BE2C (cell line): ENCODE results near the gene ATRX.
A peak's percentile ranks its signal among the peaks of the same experiment; 100 is the strongest.

Experiments used
- DNase-seq: peaks from one replicate; pipeline ENCODE4 v3.0.0-alpha.2; 2020
- H3K27me3 ChIP-seq: fragments of 250-450 bp; sonication (Bioruptor Pico); 2 replicates; pipeline ENCODE4 v1.5.1; 2020; ENCODE audit warnings: mild to moderate bottlenecking
- H3K36me3 ChIP-seq: fragments of 250-450 bp; sonication (Bioruptor Pico); 2 replicates; pipeline ENCODE4 v1.5.1; 2020; ENCODE audit warnings: mild to moderate bottlenecking
- H3K4me1 ChIP-seq: fragments of 250-450 bp; sonication (Bioruptor Pico); 2 replicates; pipeline ENCODE4 v1.5.1; 2020
- H3K4me3 ChIP-seq: 2 replicates; pipeline ENCODE4 v1.5.1; 2011; ENCODE audit warnings: low read depth, low read length
- H3K9me3 ChIP-seq: fragments of 250-450 bp; sonication (Bioruptor Pico); 2 replicates; pipeline ENCODE4 v1.5.1; 2020
- TF ChIP-seq, protein P1 (sequence below): IDR thresholded peaks from 2 replicates; pipeline ENCODE4 v1.5.1; 2012; ENCODE audit warnings: mild to moderate bottlenecking, low read depth, low read length

ATRX gene

DNA sequence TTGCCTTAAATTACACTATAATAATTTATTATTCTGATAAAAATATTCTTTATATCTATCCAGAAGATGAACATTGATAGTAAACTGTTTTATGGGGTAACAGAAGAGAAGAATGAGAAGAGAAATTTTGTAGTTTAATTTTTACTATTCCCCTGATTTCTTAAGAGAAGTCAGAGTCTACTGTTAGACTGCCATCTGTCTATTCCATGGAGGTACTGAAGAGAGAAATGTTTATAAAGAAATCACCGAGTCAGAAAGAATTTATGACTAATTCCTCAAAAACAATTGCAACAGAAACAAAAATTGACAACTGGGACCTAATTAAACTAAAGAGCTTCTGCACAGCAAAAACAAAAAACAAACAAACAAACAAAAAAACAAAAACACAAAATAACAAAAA, 188.9 kb downstream of the ATRX start:
- Histone ChIP-seq H3K9me3 (no peaks in the 10 kb centered on the region), H3K4me3 (no peak overlapping the region), H3K4me1 (no peaks in the 10 kb centered on the region), H3K36me3 (no peaks in the 10 kb centered on the region), H3K27me3 (no peaks in the 10 kb centered on the region)
- DNase-seq, result no peak
- TF ChIP-seq, protein P1, sequence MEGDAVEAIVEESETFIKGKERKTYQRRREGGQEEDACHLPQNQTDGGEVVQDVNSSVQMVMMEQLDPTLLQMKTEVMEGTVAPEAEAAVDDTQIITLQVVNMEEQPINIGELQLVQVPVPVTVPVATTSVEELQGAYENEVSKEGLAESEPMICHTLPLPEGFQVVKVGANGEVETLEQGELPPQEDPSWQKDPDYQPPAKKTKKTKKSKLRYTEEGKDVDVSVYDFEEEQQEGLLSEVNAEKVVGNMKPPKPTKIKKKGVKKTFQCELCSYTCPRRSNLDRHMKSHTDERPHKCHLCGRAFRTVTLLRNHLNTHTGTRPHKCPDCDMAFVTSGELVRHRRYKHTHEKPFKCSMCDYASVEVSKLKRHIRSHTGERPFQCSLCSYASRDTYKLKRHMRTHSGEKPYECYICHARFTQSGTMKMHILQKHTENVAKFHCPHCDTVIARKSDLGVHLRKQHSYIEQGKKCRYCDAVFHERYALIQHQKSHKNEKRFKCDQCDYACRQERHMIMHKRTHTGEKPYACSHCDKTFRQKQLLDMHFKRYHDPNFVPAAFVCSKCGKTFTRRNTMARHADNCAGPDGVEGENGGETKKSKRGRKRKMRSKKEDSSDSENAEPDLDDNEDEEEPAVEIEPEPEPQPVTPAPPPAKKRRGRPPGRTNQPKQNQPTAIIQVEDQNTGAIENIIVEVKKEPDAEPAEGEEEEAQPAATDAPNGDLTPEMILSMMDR, result peak; percentile 47

DNA sequence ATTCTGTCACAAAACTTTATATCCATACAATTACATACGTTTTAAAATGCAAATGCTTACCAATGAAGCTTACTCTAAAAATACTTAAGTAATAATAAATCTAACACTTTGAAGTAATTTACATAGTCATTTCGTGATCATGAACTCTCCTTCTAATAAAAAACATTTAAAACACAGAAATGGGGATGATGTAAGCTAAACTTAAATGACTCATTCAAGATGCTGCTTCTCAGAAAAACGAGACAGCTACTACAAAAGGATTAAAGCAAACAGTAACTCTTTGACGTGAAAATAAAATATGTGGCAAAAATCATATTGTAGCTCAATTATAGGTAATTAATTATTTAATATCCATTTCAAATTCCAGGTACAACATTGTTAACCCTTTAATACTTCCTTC, 190.2 kb downstream of the ATRX start:
- TF ChIP-seq, protein P1, result no peak
- no peak for DNase-seq
- H3K36me3 ChIP-seq, result no peaks in the 10 kb centered on the region
- H3K27me3 ChIP-seq, result no peaks in the 10 kb centered on the region
- H3K4me3 ChIP-seq, result no peak overlapping the region
- H3K4me1 ChIP-seq, result no peaks in the 10 kb centered on the region
- no peaks in the 10 kb centered on the region for H3K9me3 ChIP-seq

DNA sequence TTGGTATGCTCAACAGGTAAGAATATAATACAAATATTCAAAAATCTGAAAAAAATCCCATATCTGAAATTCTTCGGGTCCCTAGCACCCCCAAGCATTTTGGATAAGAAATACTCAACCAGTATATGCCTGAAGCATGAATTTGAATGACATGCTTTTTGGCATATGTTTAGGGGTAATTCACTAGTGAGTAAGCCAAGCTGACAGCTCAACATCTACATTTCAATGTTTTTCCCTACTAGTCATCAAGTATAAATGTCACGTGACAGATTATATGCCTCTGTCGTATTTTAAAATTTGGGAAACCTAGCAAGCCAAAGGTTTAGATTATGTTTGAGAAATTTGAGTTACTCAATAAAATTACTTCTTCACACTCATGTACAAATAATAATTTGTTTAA, 213.7 kb downstream of the ATRX start:
- Histone ChIP-seq H3K9me3 (no peaks in the 10 kb centered on the region), H3K4me3 (no peak overlapping the region), H3K27me3 (no peaks in the 10 kb centered on the region), H3K4me1 (no peaks in the 10 kb centered on the region), H3K36me3 (no peaks in the 10 kb centered on the region)
- DNase-seq, result no peak
- TF ChIP-seq, protein P1, result no peak

DNA sequence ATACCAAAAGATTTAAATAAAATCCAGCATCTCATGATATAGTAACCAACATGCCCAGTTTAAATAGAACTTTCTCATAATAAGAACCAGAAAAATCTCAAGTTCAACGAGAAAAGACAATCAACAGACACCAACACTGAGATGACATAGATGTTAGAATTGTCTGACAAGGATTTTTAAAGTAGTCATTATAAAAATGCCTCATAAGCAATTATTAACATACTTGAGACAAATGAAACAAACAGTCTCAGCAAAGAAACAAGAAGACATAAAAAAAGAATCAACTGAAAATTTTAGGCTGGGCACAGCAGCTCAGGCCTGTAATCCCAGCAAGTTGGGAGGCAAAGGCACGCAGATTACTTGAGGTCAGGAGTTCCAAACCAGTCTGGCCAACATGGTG, 220.7 kb downstream of the ATRX start:
- H3K9me3 ChIP-seq, result no peaks in the 10 kb centered on the region
- H3K4me1 ChIP-seq, result no peaks in the 10 kb centered on the region
- TF ChIP-seq, protein P1, result no peak
- DNase-seq, result no peak
- H3K27me3 ChIP-seq, result no peaks in the 10 kb centered on the region
- H3K4me3 ChIP-seq, result no peak overlapping the region
- H3K36me3 ChIP-seq, result no peaks in the 10 kb centered on the region

DNA sequence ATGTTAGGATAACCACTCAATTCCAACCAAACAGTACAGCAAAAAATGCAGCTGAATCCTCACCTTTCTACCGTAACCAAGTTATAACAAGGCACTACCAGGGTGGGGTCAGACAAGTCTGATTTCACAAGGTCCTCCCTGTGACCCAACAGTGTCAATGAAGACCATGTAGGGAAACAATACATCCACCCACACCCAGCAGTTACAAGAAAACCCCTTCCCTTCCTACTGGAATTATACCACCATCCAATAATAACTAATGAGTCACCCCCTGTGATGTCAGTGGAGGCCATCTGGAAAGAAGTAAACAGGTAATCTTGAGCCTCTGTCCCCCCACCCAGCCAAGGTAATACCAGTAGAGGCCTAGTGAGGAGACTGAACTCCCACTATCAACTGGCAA, 221.2 kb downstream of the ATRX start:
- H3K36me3 ChIP-seq, result no peaks in the 10 kb centered on the region
- no peak overlapping the region for H3K4me3 ChIP-seq
- no peaks in the 10 kb centered on the region for H3K27me3 ChIP-seq
- DNase-seq, result no peak
- TF ChIP-seq, protein P1, result no peak
- no peaks in the 10 kb centered on the region for H3K9me3 ChIP-seq
- H3K4me1 ChIP-seq, result no peaks in the 10 kb centered on the region

DNA sequence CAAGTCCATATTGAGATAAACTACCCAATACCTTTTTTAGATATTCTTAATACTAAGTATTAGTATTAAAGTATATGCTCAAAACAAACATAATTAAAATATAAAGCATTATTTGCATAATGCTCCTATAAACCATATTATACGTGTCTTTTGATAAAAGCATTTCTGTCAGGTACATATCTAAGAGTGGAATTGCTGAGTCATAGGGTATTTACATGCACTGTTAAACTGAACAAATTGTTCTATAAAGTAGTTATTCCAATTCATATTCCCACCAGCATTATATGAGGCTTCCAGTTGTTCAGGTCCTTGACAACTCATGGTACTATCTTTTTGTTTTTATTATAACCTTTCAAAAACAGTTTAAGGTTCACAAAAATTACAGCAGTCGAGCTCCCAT, 224.6 kb downstream of the ATRX start:
- peaks cover 3% of the 10 kb centered on the region; the same call in 1 of the 2 replicates for H3K36me3 ChIP-seq
- H3K4me1 ChIP-seq, result no peaks in the 10 kb centered on the region
- H3K4me3 ChIP-seq, result no peak overlapping the region
- DNase-seq, result no peak
- TF ChIP-seq, protein P1, result no peak
- H3K27me3 ChIP-seq, result no peaks in the 10 kb centered on the region
- no peaks in the 10 kb centered on the region for H3K9me3 ChIP-seq
